Stimulated activated CD8-positive, alpha-beta memory T cell treated with anti-CD3 and anti-CD28 coated beads, Interleukin-4, amount 100 ng/mL, for 1 hour (primary cell): ENCODE measurements around the gene TRMT2A.
A peak's percentile ranks its signal among the peaks of the same experiment; 100 is the strongest.

Source experiments
- DNase-seq, 2 donors: peaks; one replicate each; pipeline ENCODE4 v3.0.0-alpha.2; 2020; ENCODE audit warnings: low read depth in 2 of 2, low spot score in 1 of 2

Gene TRMT2A

GRCh38 chr22:20135806-20136602 is 19.0 kb upstream of the TRMT2A start:
- no peak for DNase-seq

DNA sequence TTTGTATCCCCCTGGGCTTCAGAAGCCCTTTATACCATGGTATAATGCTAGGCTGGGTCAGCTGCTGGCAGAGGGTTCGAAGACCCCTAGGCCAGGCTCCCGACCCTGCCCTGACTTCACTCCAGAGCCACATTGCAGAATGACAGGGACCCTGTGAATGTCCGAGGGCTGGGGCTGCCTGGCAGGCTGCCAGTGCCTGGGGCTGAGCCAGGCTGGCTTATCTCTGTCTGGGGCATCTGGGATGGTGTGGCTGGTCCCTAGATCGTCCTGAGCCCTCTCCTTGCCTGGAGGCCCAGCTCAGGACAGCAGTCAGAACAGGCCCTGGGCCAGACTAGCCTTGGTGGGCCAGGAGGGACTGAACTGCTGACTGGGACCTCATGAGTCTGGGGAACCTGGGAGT is 18.2 kb upstream of the TRMT2A start:
- no peak for DNase-seq

GRCh38 chr22:20133930-20134549 is 17.0 kb upstream of the TRMT2A start:
- DNase-seq = no peak

- DNase-seq = no peak
These were observed 15.7 kb upstream of the TRMT2A start for GRCh38 chr22:20132686-20133246.

- DNase-seq = no peak
These were observed 15.0 kb upstream of the TRMT2A start for GRCh38 chr22:20131859-20132685.

DNA sequence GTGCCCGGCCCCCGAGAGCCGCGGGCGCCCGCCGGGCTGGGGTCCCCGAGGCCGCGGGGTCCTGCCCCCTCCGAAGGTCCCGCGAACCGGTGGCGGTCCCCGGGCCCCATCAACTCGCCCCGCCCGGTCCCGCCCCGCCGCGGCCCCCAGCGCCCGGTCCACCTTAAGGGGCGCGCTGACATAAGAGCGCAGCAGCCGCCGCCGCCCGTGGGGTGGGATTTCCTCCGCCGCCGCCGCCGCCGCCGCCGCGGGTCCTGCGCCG is 14.5 kb upstream of the TRMT2A start, which contains the start of gene ZDHHC8:
Gene ZDHHC8, plus strand, starts transcription at position 208 of the 262 bp plus-strand sequence. CDS start 144 bp downstream, outside the sequence.
- DNase-seq = no peak

DNA sequence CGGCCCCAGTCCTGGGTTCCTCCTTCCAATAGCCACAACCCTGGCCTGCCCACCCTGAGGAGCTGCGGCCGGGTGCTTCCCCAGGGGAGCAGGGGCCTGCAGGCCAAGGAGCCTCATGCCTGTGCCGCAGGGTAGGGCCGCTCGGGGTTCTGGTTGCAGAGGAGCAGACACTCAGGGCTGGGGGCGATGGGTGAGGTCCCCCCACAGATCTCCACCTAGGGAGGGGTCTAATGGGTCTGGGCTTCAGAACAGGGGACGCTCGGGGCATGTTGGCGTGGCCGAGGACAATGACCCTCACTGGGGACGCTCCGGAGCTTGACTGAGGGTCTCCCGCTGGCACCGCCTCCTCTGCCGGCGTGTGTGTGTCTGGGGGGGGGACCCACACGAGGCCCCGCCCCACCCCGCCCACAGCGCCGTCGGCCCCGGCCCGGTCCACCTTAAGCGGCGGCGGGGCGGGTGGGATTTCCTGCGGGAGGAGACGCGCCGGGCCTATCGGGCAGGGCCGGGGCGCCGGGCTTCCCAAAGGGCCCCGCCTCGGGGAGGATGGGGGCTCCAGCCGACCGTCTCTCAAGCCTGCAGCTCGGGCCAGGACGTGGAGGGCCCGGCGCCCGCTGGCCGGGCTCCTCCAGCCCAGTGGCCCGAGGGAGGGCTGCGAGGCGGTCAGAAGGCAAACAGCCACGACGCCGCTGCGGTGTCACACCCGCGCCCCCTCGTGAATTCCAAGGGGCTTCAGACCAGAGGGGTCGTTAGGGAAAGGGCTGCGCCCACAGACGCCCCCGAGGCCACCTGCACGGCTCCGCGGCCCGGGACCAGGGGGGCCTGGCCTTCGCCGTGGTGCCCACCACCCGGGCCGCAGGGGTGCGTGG is 13.9 kb upstream of the TRMT2A start:
- DNase-seq = peak; percentile 44 to 69

DNA sequence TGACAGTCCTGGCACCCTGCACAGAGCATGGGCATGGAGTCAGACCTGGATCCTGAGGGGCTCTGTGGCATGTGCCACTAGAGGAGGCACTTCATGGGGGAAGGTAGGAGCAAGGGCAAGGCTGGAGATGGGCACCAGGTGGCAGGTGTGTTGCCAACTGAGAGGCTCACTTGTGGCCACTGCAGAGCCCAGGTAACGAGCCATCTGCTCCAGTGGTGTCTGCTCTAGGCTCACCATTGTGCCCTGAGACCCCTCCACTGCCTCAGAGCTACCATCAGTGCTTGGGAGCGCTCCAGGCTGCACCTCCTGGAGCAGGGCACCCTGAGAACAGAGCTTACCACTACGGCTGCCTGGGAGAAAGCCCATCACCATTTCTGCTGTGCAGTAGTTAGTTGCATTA is 13.3 kb upstream of the TRMT2A start:
- DNase-seq = no peak

DNA sequence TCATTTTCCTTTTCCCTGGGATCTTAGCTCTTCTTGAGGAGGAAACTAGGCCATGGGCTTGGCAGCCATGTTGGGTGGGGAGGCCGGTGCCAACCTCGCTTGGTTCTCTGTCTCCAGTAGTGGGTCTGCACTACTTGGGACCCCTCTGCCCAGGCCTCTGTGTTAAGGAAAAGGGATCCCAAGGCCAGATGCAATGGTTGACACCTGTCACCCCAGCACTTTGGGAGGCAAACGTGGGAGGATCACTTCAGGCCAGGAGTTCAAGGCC is 12.7 kb upstream of the TRMT2A start:
- no peak for DNase-seq

- no peak for DNase-seq
These were observed 12.1 kb upstream of the TRMT2A start for GRCh38 chr22:20128902-20129746.

DNA sequence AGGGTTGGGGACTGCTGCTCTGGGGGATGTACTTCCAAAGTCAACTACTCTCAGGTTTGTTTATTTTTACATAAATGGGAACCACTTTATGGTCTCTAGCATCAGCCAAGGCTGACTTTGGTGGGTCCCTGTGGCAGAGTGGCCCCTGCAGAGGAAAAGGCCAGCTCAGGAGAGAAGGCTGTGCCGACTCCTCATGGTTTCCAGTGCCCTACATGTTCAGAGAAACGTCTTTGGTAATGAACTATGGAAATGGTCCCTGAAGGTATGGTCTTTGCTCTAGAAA is 11.5 kb upstream of the TRMT2A start:
- DNase-seq = no peak

DNA sequence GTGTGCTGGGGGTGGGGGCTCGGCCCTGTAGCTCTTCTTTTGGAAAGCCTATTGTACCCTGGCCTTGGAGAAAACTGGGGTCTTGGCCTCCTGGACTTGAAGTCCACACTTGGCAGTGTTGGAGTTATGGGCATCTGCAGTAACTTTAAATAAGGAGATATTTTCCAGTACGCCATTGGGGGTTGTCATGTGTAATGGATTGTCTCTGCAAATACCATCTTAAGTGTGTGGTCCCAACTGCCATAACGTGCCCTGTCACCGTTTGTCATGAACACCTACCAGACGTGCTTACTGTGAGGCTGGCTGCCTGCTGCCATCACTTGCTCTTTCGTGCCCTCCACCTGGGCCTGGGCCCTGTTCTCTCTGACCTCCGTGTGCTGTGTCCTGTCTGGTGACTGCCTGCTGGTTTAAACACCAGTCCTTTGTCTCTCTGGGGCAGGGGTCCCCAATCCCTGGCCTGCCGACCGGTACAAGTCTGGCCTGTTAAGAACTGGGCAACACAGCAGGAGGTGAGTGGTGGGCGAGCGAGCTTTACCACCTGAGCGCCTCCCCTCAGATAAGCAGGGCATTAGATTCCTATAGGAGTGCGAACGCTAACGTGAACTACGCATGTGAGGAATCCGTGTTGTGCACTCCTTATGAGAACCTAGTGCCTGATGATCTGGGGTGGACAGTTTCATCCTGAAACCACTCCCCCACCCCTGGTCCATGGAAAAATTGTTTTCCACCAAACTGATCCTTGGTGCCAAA is 11.0 kb upstream of the TRMT2A start:
- DNase-seq = no peak

DNA sequence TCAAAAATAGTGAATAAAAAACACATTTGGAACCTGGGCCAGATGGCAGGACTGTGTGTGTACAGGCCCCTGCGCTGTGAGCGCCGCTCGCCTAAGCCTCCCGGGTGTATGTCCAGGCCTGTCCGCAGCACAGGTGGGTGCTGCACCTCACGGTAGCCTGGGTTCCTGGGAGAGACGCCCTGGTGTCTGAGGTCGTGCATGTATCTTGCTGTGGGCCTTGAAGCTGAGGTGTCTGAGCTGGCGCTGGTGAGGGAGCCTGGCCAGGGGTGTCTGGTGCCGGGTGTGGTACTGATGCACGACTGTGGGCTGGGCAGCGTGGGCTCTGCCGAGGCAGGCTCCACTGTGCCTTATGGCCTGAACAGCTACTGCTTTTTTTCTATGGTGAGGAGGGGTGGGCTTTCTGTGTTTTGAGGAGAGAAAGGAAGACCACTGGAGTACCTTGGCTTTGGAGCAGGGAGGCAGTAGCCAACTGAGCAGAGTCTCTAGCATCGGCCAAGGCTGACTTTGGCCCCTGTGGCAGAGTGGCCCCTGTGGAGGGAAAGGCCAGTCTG is 10.4 kb upstream of the TRMT2A start:
- no peak for DNase-seq

DNA sequence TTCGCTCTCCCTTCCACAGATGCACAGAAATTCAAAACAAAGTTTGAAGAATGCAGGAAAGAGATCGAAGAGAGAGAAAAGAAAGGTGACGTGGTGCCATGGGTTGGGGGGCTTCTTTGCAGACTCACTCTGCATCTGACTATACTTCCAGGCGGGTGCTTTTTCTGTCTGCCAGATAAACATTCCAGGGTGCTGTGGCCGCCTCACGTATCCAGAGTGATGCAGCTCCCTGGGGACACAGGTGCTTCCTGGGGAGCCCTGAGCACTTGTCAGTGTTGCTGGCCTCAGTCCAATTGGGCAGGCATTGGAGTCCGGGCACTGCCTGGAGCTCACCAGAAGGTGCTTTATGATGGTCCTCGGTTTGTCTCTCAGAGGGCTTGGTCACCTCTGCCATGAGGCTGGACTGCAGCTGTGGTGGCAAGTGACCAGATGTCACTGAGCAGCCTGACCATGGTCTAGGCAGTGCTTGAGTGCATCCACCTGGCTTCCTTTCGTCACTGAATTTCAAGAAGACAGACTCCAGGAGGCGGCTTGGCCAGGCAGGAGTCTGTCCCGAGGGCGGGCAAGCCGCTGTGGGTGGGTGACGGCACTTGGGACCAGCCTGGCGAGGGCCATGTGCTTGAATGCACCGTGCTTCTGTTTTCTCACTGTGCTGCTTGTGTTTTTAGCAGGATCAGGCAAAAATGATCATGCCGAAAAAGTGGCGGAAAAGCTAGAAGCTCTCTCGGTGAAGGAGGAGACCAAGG is 9.4 kb upstream of the TRMT2A start:
- DNase-seq = no peak

- DNase-seq = no peak
These were observed 8.5 kb upstream of the TRMT2A start for GRCh38 chr22:20125201-20126174.

DNA sequence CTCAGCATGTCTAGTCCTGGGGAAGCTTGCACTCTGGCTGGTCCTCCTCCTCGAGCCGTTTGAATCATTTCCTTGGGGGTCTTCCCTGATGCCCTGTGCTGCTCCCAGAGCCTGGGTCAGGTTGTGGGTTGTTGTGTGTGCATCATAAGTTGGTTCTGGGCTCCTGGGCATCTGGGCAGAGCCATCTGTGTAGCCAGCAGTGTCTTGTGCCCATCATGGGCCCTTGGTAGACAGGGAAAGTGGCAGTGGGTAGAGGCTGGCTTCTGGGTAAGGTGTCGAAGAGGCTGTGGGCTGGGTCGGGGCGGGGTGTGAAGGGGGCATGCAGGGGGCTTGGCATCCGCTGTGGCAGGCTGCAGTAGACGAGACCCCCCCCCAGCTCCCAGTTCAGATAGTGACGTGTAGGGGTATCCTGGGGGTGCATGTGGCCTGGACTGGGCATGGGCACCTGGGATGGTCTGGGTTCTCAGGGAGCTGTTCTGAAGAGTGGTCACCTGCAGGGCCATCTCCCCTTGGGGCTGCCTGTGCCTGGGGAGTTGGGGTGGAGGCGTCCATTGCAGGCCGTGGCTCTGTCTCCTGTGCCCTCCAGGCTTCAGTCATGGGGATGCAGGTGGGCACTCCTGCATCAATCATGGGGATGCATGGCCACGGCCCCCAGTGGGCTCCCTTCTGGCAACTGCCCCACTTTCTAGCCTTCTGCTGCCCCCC is 7.2 kb upstream of the TRMT2A start:
- no peak for DNase-seq
